Measurements from ENCODE around the gene RARS1. TPM values are rescaled to one million over a fixed set of nuclear protein-coding genes. Genes with fewer than 3 reads are reported as not detected.

Gene RARS1
- total RNA-seq, 1 experiment from 2014 or later = 98.8 TPM

- no peak for TF ChIP-seq PRDM15 (CRISPR knock-in tag; IDR thresholded peaks at IDR 0.05)
Observed at GRCh38 chr5:168464214-168464613, 22.1 kb upstream of the RARS1 start (continued).

- ATAC-seq = no peak
- Mint-ChIP-seq H3K4me1 (no peaks in the 10 kb centered on the region), H3K4me3 (no peak overlapping the region), H3K9me3 (no peaks in the 10 kb centered on the region), H3K36me3 (peaks cover 52% of the 10 kb centered on the region), H3K27me3 (ENCODE audit: low read depth) (no peaks in the 10 kb centered on the region), H3K27ac (no peak overlapping the region)
- POLR2A ChIA-PET = no interaction called here
- DNase-seq (ENCODE audit: low spot score) = no peak
- TF ChIP-seq NFATC4 (CRISPR knock-in tag; IDR thresholded peaks at IDR 0.05) (no peak), NFE2L1 (CRISPR knock-in tag; IDR thresholded peaks at IDR 0.05) (no peak), ZNF416 (CRISPR knock-in tag; IDR thresholded peaks at IDR 0.05) (no peak), GTF2I (CRISPR knock-in tag; conservative IDR thresholded peaks at IDR 0.05) (no peak), SMAD4 (CRISPR knock-in tag; IDR thresholded peaks at IDR 0.05) (no peak), FOXJ3 (CRISPR knock-in tag; IDR thresholded peaks at IDR 0.05; ENCODE audit: borderline replicate concordance) (no peak), ERG (CRISPR knock-in tag; IDR thresholded peaks at IDR 0.05) (no peak), FOXP4 (CRISPR knock-in tag; IDR thresholded peaks at IDR 0.05) (no peak), GABPB1 (CRISPR knock-in tag; IDR thresholded peaks at IDR 0.05) (no peak), STAT6 (CRISPR knock-in tag; conservative IDR thresholded peaks at IDR 0.05; ENCODE audit: low read depth) (no peak), GRHL2 (CRISPR knock-in tag; IDR thresholded peaks at IDR 0.05; ENCODE audit: insufficient replicate concordance, severe bottlenecking) (no peak), NR1H2 (CRISPR knock-in tag; IDR thresholded peaks at IDR 0.05) (no peak), MYBL2 (CRISPR knock-in tag; IDR thresholded peaks at IDR 0.05) (no peak), ZNF317 (CRISPR knock-in tag; IDR thresholded peaks at IDR 0.05; ENCODE audit: borderline replicate concordance, low read depth) (no peak), ZNF512 (CRISPR knock-in tag; IDR thresholded peaks at IDR 0.05; ENCODE audit: borderline replicate concordance) (no peak), ZMAT4 (CRISPR knock-in tag; IDR thresholded peaks at IDR 0.05) (no peak), ZNF671 (CRISPR knock-in tag; IDR thresholded peaks at IDR 0.05) (no peak), NR3C1 (CRISPR knock-in tag; conservative IDR thresholded peaks at IDR 0.05; ENCODE audit: low read depth) (no peak), ZSCAN18 (CRISPR knock-in tag; IDR thresholded peaks at IDR 0.05) (no peak)
- CTCF ChIA-PET = no interaction called here
Observed at GRCh38 chr5:168464641-168465040, 21.6 kb upstream of the RARS1 start.
